Activated CD8-positive, alpha-beta memory T cell treated with anti-CD3 and anti-CD28 coated beads, Interleukin-2, amount 50 U/mL, for 48 hours (primary cell): ENCODE measurements around the gene VPS45.
A peak's percentile ranks its signal among the peaks of the same experiment; 100 is the strongest.

Experiments used
- DNase-seq: peaks from one replicate; pipeline ENCODE4 v3.0.0-alpha.2; 2020

VPS45 gene

DNA sequence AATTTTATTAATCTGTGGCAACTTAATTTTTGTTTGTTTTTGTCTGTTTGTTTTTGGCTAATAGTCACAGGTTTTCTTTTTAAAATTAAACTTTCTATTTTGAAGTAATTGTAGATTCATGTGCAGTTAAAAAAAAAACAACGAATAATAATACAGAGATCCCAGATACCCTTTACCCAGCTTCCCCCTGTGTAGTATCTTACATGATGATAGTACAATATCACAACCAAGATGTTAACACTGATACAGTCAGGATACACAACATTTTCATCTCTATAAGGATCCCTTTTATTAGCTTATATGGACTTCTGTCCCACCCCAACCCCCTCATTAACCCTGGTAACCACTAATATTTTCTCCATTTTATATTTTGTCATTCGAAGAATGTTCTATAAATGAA is 5.9 kb downstream of the VPS45 start:
- no peak for DNase-seq

- DNase-seq, result no peak
Measured at GRCh38 chr1:150076066-150076465, 8.5 kb downstream of the VPS45 start.

GRCh38 chr1:150076985-150077384 is 9.4 kb downstream of the VPS45 start:
- DNase-seq, result no peak

GRCh38 chr1:150080784-150081183 is 13.2 kb downstream of the VPS45 start:
- DNase-seq, result no peak

GRCh38 chr1:150082494-150082893 is 14.9 kb downstream of the VPS45 start:
- DNase-seq, result no peak

- DNase-seq, result no peak
Measured at GRCh38 chr1:150083907-150084306, 16.3 kb downstream of the VPS45 start.

GRCh38 chr1:150085406-150085805 is 17.8 kb downstream of the VPS45 start:
- no peak for DNase-seq

DNA sequence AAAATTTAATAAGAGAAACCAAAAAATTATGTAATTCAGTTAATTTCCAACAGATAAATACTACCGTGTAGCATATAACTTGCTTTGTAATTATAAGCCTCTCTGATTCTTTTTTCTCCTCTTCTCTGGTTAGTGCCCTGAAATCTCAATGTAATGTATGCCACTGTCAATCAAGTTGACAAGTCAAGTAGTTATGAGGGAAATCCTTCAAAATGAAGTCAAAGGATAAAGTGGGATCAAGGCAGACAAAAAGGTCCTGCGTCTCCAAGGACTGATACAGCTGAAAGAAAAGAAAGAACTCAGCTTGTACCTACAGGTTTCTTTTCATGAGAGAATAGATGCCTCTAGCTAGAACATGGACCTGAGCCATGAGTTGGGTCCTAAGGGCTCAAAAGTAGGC is 19.8 kb downstream of the VPS45 start:
- no peak for DNase-seq

GRCh38 chr1:150089846-150090520 is 22.4 kb downstream of the VPS45 start:
- DNase-seq, result no peak

DNA sequence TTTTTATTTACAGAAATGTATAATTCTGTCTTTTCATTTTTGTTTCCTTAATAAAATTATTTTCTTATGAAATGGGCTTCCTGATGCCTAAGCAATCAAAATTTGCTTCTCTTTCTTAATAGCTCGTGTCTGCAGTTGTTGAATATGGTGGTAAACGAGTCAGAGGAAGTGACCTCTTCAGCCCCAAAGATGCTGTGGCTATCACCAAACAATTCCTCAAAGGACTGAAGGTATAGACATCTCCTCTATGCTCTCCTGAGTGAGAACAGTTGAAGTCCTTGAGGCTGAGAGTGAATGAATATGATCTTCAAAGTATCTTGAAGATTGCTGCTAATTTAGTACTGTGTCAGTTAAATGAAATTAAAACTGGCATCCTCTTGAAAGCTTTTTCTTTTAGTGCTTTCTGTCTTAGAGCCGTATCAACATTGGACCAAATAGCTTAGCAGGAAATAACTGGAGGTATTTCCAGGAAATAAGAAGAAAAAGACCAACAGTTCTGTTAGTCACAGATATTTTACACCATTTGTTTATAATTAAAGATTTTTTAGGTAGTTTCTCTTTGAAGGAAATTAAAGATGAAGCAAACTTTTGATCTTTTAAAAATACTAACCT is 24.7 kb downstream of the VPS45 start:
- no peak for DNase-seq

DNA sequence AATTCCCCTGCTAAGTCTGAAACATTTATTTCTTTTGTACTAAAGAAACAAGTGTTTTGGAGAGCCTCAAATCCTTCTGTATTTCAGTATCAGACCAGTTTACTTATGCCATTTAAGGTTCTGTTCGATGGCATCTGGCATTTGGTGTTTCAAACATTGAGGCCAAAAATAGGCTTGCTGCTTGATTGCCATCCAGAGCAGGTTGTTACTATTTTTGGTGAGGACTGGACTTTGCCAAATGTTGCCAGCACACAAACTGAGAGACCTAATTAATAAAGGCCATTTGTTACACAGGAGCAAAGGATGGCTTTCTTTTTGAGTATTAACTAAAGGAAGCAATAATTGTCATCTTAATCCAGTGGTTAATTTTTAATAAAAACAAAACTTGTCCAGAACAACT is 26.2 kb downstream of the VPS45 start:
- no peak for DNase-seq

GRCh38 chr1:150094734-150095265 is 27.2 kb downstream of the VPS45 start:
- no peak for DNase-seq

DNA sequence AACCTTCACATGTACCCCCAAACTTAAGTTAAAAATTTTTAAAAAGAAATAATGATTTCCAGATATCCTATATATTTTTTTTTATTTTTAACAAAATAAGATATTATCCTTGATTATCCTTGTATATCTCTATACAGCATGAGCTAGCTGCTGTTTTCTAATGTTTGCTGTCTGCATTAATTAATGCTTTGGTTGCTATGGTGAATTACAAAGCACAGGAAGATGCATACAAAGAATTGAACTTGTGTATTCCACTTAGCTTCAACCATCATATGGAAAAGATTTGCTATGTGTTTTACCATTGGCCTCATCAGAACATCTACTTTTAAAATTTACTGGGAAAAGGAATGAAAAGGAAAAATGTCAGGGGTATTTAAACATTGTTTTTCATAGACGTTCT is 35.4 kb downstream of the VPS45 start:
- DNase-seq, result no peak

DNA sequence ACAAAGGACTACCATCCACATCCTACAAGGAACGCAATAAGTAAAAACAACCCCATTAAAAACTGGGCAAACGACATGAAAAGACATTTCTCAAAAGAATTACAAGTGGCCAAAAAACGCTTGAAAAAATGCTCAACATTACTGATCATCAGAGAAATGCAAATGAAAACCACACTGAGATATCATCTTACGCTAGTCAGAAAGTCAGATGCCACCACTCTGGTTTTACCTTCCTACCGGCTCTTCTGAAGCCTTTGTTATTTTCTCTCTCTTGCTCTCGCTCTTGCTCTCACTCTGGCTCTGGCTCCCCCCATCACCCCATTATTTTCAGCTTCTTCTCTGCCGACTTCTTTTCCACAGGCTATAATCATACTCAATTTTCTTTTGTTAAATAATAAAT is 38.8 kb downstream of the VPS45 start:
- no peak for DNase-seq

- DNase-seq, result no peak
Measured at GRCh38 chr1:150109586-150109985, 42.0 kb downstream of the VPS45 start.

GRCh38 chr1:150110116-150110515 is 42.5 kb downstream of the VPS45 start:
- DNase-seq, result no peak

- no peak for DNase-seq
Measured at GRCh38 chr1:150111670-150112069, 44.1 kb downstream of the VPS45 start.

DNA sequence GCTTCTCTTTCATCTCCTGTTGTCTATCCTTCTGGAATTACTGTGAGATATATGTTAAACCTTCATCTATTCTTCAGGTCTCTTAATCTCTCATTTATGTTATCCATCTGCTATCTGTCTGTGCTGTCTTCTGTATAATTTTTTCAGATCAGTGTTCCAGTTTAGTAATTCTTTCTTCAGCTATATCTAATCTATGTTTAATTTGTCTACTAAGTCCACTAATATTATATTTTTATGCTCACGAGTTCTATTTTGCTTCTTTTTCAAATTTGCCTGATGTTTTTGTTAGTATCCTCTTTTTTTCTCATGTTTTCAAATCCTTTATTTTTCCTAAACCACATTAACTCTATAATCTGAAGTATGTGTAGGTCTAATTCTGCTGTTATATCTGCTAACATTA is 47.5 kb downstream of the VPS45 start:
- no peak for DNase-seq

- no peak for DNase-seq
Measured at GRCh38 chr1:150118716-150119115, 51.1 kb downstream of the VPS45 start.

GRCh38 chr1:150121236-150121862 is 53.8 kb downstream of the VPS45 start:
- no peak for DNase-seq

DNA sequence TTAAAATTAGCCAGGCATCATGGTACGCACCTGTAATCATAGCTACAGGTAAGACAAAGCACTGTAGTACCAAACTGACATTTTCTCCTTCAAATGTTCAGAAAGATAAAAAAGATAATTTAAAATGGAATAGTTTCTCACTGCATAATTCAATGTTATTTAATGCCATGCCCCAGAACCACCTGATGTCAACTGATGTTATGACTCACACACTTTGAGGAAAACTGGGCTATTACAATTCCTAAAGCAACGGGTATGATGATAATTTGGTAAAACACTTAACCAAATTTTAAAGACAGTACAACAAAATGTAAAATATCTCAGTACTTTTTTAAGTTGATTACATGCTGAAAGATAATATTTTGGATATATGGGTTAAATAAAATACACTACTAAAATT is 59.2 kb downstream of the VPS45 start:
- no peak for DNase-seq

- no peak for DNase-seq
Measured at GRCh38 chr1:150127464-150127863, 59.9 kb downstream of the VPS45 start.

GRCh38 chr1:150127868-150128267 is 60.3 kb downstream of the VPS45 start:
- peak; percentile 68 for DNase-seq

- DNase-seq, result no peak
Measured at GRCh38 chr1:150132372-150132771, 64.8 kb downstream of the VPS45 start.
